Stimulated activated CD8-positive, alpha-beta memory T cell treated with anti-CD3 and anti-CD28 coated beads, Interleukin-12 subunit alpha, Interleukin-12 subunit beta, amount 100 ng/mL, for 4 hours (primary cell): Measurements from ENCODE around the gene ANKK1.

Source experiments
- DNase-seq: peaks from one replicate; pipeline ENCODE4 v3.0.0-alpha.2; 2020; ENCODE audit warnings: low read depth

The ANKK1 gene

DNA sequence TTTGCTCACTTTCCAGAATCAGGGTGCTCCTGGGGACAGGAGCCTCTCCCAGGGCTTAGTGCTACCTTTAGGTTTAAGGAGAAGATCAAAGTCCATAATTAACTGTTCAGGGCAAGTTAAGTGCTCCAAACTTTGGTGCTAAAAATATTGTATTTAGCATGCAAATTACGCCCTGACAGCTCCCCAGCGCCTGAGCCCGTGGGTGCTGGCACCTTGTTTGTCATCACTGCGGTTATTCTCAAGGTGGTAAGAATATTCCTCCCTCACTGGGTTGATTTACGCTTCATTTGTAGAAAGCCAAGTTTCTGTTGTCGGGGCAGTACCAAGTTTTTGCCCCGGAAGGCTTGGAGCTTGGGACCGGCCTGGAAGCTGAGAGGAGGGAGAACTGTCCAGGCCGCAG, 21.3 kb downstream of the ANKK1 start:
- no peak for DNase-seq

- no peak for DNase-seq
Observed at GRCh38 chr11:113409526-113409925, 21.9 kb downstream of the ANKK1 start.

DNA sequence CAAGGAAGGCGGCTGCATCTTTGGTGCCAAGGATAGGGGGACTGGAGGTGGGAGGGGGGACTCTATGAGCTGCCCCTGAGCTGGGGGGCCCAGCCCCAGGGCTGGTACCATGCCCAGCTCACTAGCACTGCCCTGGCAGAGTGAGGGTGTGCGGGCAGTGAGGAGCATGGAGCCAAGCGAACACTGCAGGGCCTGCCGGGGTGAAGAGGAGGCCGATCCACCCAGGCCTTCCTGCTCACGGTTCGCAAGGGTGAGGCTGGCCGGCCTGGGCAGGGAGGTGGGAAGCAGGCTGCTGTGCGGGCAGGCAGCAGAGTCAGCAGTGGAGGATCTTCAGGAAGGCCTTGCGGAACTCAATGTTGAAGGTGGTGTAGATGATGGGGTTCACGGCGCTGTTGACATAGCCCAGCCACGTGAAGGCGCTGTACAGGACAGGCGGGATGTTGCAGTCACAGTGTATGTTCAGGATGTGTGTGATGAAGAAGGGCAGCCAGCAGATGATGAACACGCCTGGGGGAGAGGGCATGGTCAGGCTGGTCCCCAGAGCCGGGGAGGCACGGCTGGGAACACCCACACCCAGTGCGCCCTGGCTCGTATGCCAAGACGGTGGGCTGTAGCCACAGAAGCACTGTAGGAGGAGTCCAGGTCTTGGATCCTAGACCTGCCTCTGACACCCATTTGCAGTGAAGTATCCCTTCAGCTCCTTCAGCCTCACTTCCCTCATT, 23.0 kb downstream of the ANKK1 start:
- no peak for DNase-seq

GRCh38 chr11:113411536-113411935, 24.0 kb downstream of the ANKK1 start:
- no peak for DNase-seq

DNA sequence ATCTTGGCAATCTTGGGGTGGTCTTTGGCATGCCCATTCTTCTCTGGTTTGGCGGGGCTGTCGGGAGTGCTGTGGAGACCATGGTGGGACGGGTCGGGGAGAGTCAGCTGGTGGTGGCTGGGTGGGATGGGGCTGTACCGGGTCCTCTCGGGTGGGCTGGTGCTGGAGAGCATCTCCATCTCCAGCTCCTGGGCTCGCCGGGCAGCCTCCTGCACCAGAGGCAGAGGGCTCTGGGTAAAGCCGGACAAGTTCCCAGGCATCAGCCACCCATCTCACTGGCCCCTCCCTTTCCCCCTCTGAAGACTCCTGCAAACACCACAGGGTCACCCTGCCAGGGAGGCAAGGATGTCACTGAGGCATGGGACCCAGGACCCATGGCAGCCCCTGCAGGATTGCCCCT, 25.1 kb downstream of the ANKK1 start:
- no peak for DNase-seq

- DNase-seq = no peak
Observed at GRCh38 chr11:113415343-113415742, 27.8 kb downstream of the ANKK1 start.

DNA sequence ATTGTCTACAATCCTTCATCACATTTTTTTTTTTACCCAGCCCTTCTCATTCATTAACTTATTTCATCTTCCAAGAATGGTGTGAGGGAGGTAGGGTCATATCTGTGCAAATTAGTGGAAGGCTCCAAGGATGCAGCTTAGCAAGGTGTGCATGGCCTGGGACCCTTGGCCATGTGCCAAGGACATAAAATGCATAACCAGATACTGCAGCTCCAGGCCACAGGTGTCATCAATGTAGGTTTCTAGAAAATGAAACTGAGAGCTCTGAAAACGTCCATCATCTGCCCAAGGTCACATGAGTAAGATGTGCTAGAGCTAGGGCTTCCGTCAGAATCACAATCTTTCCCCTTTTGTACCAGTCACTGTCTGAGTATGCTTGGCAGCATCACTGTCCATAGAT, 29.8 kb downstream of the ANKK1 start:
- no peak for DNase-seq

DNA sequence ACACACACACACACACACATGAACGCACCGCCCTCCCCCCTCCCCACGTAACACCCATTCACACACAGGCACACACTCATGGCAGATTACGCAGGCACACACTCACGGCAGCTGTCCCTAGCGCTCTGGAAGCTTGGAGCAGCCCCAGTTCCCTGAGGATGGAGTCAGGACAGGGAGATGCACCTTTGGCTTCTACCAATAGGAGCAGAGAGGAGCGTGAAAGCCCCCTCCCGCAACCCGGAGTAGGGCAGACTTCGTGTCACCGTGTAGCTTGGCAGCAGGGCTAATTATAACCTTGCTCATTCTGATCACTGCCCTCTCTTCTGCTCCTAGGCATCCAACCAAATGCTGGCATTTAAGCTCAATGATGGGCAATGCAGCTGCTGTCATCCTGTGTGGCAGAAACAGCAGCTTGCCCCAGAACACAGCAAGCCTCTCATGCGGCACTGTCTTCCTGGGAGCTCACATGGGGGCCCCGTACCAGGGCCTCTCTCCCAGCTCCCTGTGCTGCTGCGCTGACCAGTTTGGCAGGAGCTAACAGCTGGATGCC, 31.9 kb downstream of the ANKK1 start:
- DNase-seq = no peak

DNA sequence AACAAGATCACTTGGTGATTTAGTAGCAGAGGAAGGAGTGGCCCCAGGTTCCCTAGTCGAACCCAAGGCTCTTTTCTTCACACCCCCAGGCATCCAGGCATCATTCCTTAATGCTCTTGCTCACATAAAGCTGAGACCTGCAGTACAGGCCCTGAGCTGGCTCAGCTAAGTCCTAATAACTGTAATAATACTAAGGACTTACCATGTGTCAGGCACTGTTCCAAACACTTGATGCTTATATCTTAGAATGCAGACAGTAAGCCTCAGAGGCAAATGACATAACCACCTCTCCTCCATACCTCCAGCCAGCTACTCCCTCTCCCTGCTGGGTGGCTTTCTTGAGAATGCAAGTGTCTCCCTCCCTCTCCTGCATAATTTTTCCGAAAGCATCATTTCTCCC, 33.2 kb downstream of the ANKK1 start:
- DNase-seq = no peak

GRCh38 chr11:113426686-113427085, 39.1 kb downstream of the ANKK1 start:
- no peak for DNase-seq

GRCh38 chr11:113431746-113432145, 44.2 kb downstream of the ANKK1 start:
- no peak for DNase-seq

GRCh38 chr11:113435190-113435968, 47.8 kb downstream of the ANKK1 start:
- DNase-seq = no peak

GRCh38 chr11:113436672-113437252, 49.2 kb downstream of the ANKK1 start:
- no peak for DNase-seq

GRCh38 chr11:113440816-113441215, 53.2 kb downstream of the ANKK1 start:
- DNase-seq = no peak

- DNase-seq = no peak
Observed at GRCh38 chr11:113444502-113445123, 57.0 kb downstream of the ANKK1 start.

GRCh38 chr11:113446112-113446511, 58.5 kb downstream of the ANKK1 start:
- no peak for DNase-seq

DNA sequence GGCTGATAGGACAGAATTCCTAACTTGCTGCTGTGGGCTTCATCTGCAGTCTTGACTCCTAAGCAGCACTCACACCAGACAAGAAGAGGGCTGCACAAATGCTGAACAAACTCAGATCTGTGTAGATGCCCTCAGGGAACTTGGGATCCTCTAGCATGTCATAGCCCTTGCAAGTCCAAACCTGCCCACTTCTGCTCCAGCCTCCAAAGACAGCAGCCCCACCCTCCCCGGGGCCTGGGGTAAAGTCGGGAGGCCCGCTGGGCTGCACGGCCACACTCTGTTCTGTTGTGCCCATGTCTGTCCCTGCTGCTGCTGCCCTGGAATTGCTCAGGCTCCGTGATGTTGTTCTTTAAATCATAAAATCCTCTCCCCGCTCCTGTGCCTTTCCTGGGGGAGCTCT, 59.4 kb downstream of the ANKK1 start:
- DNase-seq = no peak

GRCh38 chr11:113447621-113448315, 60.2 kb downstream of the ANKK1 start:
- no peak for DNase-seq

DNA sequence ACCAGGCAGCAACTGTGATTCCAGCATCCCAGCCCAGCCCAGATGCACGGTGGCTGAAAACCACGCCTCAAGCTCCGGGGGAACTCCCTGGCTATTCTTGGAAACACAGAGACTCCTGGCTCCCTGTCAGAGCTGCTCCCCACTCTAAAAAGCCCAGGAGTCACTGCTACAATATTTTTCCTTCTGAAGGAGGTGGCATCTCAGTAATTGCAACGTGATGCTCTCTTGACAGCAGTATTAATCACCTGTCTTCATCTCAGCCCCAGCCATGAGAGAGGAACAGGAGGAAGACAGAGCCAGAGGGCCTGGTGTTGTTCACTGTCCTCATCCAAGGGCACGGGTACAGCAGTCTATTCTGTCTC, 60.7 kb downstream of the ANKK1 start:
- DNase-seq = no peak

DNA sequence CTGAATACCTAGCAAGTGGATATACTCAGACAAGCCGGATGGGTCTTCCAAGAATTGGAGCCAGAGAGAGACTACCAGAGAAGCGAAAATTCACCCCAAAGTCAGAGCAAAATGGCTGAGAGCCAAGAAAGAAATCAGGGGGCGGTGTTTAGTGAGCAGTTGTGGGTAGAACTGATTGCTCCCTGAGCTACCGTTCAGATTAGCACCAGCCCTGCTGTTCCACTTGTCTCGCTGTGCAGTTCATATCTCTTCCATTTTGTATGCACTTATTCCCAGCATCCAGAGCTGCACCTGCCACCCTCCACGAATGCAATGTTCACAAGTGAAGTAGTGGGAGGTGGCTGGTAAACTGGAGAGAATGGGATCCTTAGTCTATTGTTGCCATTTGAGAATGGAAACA, 62.2 kb downstream of the ANKK1 start:
- no peak for DNase-seq
